Hematopoietic multipotent progenitor cell treated with erythropoietin and hydrocortisone succinate and interleukin-3 and kit ligand, for 6 days (in vitro differentiated cells): Measurements from ENCODE around the gene UAP1.
A peak's percentile ranks its signal among the peaks of the same experiment; 100 is the strongest.
"Not testable (repeated sequence)": the region's sequence is repeated elsewhere in the genome, so short reads cannot be mapped to it uniquely, and the experiment has no call there.

ENCODE experiments used
- DNase-seq: peaks from one replicate; pipeline ENCODE4 v3.0.0-alpha.2; 2015

UAP1 gene

DNA sequence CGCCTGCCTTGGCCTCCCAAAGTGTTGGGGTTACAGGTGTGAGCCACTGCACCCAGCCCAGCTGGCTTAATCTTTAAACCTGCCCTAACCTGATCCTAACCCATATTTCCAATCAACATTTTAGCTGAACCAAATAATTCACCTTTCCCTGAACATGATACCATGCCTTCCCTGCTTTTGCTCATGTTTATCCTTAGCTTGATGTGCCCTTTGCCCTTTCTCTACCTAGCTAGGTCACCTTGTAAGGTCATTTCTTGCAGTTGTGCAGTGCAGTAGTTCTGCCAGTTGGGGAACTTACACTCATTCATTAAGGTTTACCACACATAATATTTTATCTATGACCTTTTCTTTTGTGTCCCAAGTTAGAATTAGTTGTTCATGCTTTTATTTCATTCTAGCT is 5.3 kb downstream of the UAP1 start:
- no peak for DNase-seq

DNA sequence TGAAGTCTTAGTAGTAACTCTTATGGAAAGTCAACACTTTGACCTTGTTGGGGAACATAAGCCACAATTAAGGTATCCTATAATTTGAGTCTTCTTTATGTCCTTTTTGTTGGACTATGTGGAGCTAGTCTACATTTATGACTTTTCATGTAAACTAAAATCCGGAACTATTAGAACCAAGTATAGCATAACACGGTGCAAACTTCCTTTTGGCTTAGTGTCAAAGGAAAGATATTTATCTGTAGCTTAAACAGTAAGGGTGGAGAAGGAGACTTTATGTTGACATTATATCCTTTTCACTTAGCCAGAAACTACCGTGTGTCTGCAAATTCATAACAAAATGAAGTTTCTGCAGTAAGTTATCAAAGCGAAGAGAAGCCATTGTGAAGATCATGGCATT is 7.3 kb downstream of the UAP1 start:
- DNase-seq = no peak

DNA sequence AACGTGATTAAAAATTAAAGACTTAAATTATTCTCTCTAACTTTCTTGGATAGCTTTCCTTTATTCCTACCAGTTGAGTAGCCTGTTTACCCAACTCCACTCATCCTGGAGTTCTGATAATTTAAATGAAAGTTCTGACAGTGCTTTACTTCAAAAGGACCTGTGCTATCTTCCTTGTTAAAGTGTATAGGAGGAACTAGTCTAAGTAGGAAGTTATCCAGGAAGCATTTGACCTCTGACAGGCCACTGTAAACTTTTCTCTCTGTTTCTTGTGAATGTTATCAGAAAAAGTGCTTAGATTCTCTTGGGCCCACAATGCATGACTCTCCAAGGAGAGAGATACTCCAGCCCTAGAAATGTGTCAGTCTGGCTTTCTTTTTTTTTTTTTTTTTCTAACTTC is 9.2 kb downstream of the UAP1 start:
- no peak for DNase-seq

DNA sequence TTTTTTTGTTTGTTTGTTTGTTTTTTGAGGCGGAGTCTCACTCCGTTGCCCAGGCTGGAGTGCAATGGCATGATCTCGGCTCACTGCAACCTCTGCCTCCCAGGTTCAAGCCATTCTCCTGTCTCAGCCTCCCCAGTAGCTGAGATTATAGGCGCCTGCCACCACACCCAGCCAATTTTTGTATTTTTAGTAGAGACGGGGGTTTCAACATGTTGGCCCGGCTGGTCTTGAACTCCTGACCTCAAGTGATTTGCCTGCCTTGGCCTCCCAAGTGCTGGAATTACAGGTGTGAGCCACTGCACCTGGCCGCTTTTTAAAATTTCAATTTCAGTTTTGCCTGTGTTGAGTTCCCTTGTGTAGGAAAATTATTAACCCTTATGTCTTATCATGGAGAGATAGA is 9.6 kb downstream of the UAP1 start:
- not testable (repeated sequence) for DNase-seq

DNA sequence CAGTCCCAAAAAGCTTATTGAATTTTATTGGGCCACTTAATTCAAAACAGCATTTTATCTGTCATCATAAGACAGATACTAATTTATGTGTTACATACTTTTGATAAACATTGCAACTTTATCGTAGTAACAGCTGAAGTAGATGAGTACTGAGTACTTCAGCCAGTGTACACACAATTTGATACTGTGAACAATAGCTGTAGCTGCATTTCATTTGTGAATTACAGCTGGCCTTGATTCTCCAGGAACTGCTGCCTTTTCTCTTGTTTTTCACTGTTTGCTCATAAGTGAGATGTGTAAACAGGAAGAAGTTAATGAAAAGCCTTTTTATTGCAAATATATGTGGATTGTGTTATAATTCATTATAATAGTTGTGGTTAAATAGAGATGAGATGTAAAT is 10.2 kb downstream of the UAP1 start:
- no peak for DNase-seq

DNA sequence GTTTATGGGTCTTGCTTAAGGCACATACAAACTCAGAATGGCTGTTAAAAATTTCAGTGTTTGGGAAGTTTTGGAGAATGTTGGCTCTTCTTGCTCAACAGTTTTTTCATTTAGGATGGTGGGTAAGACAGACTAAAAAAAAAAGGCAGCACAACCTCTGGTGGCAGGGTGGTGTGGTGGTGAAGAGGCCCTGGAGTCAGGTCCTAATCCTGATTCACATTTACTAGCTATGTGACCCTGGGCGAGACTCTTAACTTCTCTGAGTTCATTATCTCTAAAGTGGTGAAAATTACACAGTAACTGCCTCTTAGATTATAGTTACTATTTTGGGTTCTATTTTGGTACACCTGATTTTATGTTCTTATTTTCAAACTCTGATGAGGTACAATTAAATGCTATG is 11.6 kb downstream of the UAP1 start:
- peak; percentile 56 for DNase-seq

DNA sequence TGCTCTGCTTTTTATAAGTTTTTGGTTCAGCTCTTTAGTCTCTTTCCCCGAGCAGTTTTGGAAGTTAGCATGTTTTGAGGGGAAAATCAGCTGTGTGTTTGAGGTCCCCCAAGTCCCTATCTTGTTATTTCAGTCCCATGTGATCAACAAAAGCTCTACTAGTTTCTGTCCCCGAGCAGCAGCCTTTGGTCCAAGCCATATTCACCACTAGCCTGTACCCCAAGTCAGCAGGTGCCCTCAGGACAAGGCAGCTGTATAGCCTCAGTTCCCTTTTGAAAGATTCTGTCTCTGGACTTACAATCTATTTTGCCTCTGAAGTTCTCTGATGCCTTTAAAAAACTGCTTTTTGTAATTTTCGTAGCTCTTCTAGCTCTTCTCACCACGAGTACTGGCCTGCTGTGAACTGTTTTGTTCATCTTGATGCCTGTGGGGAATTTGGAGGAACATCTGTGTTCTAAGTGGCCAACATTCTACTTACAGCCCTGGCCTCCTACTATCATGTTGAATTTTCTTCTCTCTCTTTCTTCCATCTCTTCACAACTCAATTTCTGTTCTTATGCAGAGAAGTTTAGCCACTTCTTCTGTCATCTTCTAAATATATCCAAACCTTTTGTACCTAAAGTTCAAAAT is 16.7 kb downstream of the UAP1 start:
- no peak for DNase-seq

DNA sequence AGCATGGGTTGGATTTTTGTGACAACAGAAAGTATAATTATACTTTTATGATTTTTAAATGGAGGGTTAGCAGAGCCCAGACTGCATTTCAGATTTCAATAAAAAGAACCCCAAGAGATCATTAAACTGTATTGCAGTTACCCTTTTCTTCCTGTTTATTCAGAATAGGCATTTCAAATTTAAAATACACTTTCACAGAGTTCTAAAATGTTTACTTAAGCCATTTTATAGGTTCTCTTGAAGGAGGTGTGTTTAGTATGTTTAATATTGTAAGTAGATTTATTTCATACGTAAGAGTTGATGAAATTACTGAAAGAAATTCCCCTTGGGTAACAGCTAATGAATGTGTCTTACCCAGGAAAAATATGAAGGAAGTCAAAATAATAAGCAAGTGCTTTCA is 17.4 kb downstream of the UAP1 start:
- DNase-seq = no peak

DNA sequence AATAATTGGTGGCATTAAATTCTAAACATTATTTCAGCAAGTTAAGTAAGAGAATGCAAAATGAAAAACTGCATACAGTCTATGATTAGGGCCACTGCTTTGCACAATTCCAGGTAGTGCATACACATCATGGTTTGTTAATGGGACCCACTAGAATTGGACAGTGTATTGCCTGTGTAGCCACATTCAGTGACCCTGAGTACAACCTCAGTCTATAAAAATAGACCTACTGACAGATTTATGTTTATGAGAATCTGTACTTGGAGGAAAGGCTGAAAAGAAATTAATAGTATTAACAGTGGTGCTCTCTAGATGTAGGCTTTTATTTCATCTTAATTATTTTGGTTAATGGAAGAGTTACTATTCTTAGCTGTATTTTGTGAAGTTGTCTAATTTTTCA is 18.8 kb downstream of the UAP1 start:
- no peak for DNase-seq

DNA sequence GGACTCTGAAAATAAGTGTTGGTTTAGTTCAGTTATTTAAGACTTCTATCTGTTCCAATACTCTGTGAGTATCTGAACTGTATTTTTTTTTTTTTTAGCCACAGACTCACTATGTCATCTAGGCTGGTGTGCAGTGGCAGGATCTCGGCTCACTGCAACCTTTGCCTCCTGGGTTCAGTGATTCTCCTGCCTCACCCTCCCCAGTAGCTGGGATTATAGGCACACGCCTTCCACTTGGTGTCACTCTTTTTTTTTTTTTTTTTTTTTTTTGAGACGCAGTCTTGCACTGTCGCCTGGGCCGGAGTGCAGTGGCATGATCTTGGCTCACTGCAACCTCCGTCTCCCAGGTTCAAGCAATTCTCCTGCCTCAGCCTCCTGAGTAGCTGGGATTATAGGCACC is 21.4 kb downstream of the UAP1 start:
- DNase-seq = not testable (repeated sequence)

DNA sequence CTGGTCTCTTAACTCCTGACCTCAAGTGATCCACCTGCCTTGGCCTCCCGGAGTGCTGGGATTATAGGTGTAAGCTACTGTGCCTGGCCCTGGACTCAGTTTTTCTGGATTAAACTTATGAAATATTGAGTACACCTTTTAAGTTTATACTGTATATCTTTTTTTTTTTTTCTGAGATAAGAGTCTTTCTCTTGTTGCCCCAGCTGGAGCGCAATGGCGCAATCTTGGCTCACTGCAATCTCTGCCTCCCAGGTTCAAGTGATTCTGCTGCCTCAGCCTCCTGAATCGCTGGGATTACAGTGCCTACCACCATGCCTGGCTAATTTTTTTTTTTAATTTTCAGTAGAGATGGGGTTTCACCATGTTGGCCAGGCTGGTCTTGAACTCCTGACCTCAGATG is 23.6 kb downstream of the UAP1 start:
- DNase-seq = not testable (repeated sequence)

DNA sequence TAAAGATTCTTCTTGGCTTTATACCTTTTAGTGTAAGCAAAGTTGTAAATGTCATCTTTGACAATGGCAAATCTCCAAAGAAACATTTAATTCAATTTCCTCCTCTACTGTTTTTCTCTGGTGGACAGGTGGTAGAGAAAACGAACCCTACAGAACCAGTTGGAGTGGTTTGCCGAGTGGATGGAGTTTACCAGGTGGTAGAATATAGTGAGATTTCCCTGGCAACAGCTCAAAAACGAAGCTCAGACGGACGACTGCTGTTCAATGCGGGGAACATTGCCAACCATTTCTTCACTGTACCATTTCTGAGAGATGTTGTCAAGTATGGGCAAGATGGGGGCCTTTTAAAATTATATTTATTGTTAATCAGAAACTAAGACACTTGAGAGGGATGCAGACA is 25.8 kb downstream of the UAP1 start:
- DNase-seq = no peak

DNA sequence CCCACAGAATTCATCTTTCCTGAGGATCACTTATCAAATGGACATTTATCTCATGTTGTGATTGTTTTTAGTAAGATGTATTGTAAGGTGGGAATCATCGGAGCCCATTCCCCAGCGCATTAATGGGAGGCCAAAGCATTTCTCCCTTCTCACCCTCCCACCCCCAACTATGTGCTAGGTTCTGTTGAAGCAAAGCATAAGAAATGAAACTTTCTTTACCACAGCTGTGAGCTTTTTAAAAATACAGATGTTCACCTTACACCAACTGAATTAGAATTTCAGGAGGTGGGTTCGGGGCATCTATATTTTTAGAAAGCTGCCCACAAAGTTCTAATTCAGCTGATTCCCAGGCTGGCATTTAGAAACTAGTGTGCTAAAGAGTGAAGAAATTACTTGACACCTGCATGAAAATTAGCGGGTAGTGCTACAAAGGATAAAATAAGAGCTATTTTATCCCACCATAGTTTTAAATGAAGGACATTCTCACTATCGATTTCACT is 26.3 kb downstream of the UAP1 start:
- DNase-seq = no peak

DNA sequence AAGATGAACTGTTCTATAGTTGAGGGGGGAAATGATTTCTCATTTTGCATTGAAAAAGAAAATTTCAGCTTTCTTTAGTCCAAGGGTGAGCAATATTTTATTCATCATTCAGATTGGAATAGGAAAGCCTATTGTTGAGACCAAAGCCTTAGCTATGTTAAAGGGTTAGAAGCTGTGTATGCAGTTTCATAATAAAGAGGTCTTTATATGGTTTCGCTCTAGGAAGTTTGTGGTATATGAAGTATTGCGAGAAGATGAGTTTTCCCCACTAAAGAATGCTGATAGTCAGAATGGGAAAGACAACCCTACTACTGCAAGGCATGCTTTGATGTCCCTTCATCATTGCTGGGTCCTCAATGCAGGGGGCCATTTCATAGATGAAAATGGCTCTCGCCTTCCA is 28.6 kb downstream of the UAP1 start:
- DNase-seq = no peak

DNA sequence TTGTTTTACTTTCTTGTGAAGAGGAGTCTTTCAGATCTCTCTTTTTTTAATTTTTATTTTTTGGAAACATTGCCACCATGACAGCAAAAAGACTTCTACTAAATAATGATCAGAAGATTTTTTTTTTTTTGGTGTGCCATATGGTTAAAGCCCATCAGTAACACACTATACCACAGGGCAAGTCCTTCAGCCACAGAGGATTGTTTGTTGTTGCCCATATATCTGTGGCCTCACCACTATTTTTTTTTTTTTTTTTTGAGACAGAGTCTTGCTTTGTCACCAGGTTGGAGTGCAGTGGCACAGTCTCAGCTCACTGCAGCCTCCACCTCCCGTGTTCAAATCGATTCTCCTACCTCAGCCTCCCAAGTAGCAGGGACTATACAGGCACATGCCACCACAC is 29.2 kb downstream of the UAP1 start:
- no peak for DNase-seq

DNA sequence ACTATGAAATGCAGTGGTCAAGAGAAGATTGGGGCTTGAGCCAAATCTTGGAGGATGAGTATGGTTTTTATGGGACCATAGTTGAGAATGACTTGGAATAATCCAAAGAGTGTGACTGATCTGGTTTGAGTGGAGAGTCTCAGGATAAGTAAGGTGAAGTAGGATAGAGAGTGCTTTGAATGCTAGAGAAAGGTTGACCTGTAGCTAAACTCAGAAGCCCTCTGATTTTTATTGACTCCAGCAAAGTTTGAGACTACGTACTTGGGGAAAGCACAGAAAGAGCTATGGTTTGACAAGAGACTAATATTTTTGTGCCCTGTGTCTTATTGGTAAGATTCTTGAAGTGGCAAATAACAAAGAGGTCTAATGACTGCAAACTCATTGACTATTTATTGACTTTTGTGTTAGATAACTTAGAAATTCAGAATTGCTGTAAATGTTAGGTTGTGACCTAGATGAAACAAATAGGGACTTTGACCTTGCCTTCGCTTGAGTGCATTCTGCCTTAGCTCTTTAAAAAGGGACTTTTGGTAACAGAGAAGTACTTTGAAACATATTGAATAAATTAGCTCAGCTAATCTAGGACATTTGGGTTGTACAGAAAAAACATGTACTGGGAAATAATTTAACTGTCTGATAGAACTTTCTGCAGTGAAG is 35.1 kb downstream of the UAP1 start:
- no peak for DNase-seq

DNA sequence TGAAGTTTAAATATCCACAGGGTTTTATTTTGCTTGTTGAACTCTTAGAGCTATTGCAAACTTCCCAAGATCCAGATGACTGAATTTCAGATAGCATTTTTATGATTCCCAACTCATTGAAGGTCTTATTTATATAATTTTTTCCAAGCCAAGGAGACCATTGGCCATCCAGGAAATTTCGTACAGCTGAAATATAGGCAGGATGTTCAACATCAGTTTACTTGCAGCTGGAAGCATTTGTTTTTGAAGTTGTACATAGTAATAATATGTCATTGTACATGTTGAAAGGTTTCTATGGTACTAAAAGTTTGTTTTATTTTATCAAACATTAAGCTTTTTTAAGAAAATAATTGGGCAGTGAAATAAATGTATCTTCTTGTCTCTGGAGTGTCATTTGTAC is 37.9 kb downstream of the UAP1 start:
- DNase-seq = no peak

DNA sequence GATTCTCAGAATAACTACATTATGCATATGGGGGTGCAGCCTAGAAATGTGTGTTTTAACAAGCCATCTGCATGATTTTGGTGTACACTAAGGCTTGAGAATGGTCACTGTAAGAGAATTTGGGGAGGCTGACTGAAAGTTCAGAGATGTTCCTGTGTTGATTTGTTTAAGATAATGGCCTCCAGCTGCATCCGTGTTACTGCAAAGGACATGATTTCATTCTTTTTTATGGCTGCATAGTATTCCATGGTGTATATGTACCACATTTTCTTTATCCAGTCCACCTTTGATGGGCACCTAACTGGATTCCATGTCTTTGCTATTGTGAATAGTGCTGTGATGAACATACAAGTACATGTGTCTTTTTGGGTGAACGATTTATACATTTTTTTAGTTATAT is 41.6 kb downstream of the UAP1 start:
- not testable (repeated sequence) for DNase-seq

DNA sequence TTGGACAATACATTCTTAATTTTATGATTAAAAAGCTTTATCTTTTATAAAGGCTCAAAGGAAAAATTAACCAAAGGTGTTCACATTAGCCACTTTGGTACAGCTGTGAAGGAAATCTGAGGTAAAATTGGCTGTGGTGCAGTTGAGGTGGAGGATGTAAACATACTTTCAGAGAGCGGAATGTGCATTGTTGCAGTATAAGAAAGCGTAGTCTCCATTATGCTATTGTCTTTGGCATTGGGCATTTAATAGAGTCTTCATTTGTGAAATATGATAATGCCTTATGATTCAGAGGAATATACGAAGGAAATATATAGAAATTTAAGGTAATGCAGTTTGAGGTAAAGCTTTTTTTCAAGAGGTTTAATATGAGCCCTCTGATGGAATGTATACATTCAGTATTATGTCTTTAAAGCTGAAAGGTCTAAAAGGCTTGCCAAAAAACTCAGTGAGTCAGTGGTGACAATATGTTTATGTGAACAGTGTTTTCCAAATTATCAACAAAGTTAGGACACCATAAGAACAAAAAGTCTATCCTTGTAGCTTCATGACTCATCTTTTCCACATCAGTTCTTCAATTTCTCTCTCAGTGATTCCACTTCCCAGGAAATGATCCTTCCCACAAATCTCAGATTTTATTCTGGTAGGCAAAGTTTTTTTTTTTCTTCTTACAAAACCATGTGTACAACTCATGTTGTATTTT is 43.9 kb downstream of the UAP1 start:
- no peak for DNase-seq

DNA sequence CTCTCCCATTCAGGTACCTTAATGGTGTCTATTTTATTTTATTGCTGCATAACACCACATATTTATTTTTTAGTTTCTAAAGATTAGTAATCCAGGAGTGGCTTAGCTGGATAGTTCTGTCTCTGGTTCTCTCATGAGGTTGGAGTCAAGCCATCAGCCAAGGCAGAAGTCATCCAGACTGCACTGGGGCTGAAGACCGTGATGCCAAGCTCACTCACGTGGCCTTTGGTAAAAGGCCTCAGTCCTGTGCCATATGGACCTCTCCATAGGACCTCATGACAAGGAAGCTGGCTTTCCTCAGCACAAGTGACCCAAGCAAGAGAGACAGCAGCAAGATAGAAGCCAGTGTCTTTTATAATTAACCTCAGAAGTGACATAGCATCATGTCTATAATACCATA is 47.8 kb downstream of the UAP1 start:
- no peak for DNase-seq

DNA sequence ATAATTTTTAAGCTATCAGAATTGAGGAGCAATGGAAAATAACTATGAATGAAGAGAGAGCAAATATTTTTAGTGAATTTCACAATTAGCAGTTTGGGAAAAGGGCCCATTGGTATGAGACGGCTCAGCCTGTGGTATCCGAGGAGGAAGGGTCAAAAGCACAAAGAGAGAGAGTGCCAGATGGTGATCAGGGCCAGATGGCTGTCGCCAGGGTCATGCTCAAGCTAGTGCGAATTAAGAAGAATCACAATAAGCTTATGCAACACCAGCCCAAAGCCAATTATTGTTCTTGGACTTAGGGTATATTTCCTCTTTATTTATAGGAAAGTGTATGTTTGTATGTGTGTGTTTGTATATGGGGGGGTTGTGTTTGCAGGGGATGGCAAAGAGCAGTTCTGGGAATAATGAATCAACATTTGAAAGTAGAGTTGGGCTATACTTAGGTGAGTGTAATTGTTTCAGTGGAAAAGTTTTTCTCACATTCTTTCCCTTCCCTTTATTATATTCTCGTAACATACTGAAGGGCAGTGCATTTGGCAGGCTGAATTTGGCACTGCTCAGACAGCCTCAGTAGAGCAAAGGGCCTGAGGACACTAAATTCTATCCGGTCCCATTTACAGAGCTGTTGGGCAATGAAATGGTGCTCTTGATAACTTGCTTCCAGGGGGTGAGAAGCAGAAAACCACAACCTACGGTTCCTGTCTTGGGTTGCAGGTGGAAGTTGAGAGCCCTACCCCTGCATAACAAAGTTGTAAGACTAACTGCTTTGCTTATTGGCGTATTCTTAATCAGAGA is 51.3 kb downstream of the UAP1 start:
- DNase-seq = no peak

DNA sequence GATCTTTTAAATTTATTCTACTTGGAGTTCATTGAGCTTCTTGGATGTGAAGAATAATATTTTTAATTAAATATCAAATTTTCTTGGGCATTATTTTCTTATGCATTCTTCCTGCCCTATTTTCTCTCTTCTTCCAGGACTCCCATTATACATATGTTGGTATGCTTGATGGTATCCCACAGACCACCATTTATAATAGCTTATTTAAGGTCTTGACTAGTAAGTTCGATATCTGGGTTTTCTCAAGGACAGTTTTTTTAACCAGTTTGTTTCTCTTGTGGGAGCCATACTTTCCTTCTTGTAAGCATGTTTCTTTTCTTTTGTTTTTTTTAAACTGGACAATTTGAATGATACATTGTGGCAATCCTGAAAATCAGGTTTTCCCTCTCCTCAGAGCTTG is 55.3 kb downstream of the UAP1 start:
- no peak for DNase-seq

DNA sequence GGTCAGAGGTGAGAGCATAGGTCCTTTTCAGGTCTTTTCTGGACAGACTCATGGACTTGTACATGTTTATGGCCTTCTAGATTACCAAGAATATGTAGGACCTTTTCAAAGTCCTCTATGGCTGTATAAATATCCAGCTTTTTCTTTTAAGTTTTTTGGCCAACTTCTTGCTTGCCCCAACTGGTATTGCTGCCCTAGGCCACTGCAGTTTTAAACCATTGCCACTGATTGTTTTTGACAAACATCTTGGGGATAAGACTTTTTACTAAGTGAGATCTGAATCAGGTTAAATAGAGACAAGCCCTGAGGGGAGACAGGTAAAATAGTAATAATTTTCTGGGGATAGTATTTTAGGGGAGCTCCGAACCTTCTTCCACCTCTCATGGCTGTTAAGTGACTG is 56.0 kb downstream of the UAP1 start:
- no peak for DNase-seq

DNA sequence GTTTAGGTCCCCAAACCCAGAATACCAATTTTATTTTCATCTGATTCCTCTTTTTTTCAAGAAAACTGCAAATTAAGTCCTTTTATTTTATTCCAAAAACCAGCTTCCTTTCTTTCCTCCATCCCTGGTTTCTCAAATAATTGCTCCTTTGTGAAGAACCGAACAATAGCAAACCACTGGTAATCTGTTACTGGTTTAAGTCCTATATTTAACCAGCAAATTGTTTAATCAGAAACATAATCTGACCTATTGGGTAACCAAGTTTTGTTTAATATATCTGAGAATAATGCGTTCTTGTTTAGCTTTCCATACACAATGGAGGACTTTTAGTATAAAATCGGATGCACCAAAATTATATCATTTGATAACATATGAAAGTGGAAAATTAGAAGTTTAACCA is 57.6 kb downstream of the UAP1 start:
- DNase-seq = no peak
